ENCODE measurements around the gene ZCWPW1.
"Not testable (repeated sequence)": the region's sequence is repeated elsewhere in the genome, so short reads cannot be mapped to it uniquely, and the experiment has no call there.

ZCWPW1 gene

DNA sequence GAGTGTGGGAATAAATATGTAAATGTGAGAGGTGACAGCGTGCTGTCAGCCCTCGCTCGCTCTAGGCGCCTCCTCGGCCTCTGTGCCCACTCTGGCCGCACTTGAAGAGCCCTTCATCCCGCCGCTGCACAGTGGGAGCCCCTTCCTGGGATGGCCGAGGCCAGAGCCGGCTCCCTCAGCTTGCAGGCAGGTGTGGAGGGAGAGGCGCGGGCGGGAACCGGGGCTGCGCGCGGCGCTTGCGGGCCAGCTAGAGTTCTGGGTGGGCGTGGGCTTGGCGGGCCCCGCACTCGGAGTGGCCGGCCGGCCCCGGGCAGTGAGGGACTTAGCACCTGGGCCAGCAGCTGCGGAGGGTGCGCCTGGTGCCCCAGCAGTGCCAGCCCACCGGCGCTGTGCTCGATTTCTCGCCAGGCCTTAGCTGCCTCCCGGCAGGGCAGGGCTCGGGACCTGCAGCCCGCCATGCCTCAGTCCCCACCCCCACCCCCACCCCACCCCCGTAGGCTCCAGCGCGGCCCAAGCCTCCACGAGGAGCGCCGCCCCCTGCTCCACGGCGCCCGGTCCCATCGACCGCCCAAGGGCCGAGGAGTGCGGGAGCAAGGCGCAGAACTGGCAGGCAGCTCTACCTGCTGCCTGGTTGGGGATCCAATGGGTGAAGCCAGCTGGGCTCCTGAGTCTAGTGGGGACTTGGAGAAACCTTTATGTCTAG is 46.8 kb downstream of the ZCWPW1 start:
- DNase-seq, H3K27me3 Mint-ChIP-seq, ATAC-seq, H3K27ac Mint-ChIP-seq, H3K4me3 Mint-ChIP-seq, H3K9me3 Mint-ChIP-seq: not testable (repeated sequence)
- H3K4me1 Mint-ChIP-seq = peaks cover 12% of the 10 kb centered on the region

DNA sequence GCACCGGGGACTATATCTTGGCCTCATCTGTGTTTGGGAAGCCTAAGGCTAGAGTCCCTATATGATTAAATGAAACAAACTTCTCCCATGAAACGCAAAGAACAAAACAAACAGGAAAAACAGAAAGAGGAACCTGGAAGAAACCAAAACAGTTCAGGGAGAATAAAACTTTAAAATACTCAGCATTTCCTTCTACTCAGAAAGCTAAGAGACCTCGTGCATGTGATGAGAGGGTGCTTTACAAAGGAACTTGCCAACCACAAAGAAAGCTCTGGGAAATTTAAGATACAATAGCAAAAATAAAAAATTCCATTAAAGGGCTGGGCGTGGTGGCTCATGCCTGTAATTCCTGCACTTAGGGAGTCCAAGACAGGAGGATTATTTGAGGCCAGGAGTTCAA is 48.3 kb downstream of the ZCWPW1 start:
- Mint-ChIP-seq H3K9me3 (no peaks in the 10 kb centered on the region), H3K27me3 (peaks cover 8% of the 10 kb centered on the region), H3K27ac (no peak overlapping the region), H3K4me3 (no peak overlapping the region), H3K4me1 (peaks cover 13% of the 10 kb centered on the region)
- no peak for ATAC-seq
- no peak for DNase-seq

DNA sequence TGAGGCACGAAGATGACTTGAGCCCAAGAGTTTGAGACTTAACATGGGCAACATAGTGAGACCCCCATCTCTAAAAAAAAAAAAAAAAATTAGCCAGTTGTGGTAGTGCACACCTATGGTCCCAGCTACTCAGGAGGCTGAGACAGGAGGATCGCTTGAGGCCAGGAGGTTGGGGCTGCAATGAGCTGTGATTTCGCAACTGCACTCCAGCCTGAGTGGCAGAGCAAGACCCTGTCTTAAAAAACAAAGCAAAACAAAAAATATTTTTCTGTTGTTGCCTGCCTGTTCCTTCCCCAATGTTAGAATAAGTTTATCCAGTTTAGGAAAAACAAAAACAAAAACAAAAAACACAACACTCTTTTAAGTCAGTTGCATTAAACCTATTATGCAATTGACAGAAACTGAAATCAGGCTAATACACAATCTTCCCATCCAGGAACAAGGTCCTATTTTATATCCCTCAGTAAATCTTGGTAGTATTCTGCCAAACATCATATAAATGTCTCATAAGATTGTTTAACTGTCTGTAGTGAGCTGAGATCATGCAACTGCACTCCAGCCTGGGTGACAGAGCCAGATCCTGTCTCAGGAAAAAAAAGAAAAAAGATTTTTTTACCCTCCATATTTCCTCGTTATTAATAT is 50.3 kb downstream of the ZCWPW1 start:
- DNase-seq (no peak), ATAC-seq (no peak)
- H3K27me3 Mint-ChIP-seq = peaks cover 8% of the 10 kb centered on the region
- H3K4me1 Mint-ChIP-seq = peaks cover 27% of the 10 kb centered on the region
- H3K9me3 Mint-ChIP-seq = no peaks in the 10 kb centered on the region
- no peak overlapping the region for H3K27ac Mint-ChIP-seq
- no peak overlapping the region for H3K4me3 Mint-ChIP-seq

GRCh38 chr7:100376066-100376465 is 52.4 kb downstream of the ZCWPW1 start:
- Mint-ChIP-seq H3K27me3 (no peaks in the 10 kb centered on the region), H3K4me1 (peaks cover 38% of the 10 kb centered on the region), H3K9me3 (no peaks in the 10 kb centered on the region), H3K4me3 (no peak overlapping the region), H3K27ac (no peak overlapping the region)
- DNase-seq (no peak), ATAC-seq (no peak)

DNA sequence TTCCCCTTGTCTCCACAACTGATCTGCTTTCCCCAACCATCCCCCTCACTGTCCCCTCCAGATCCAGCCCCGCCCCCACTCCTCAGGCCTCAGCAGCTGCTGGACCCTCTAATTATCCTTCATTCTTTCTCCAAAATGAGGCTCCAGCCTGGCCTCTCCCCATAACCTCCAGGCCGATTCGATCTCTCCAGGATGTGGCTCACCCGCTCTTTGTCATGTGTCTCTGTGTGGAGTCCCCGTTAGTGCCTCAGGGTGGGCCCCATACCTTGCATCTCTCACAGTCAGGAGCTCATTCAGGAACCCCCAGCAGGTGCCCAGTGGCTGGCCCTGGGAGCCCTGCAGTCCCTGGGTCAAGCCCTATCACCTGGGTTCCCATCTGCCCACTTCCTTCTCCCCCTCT is 53.9 kb downstream of the ZCWPW1 start:
- H3K4me3 Mint-ChIP-seq = peak overlapping the region in 1 of 2 donors; percentile 13
- H3K9me3 Mint-ChIP-seq = no peaks in the 10 kb centered on the region
- H3K27ac Mint-ChIP-seq = peak overlapping the region; percentile 54 to 66
- no peaks in the 10 kb centered on the region for H3K27me3 Mint-ChIP-seq
- no peak for DNase-seq
- peaks cover 43% of the 10 kb centered on the region for H3K4me1 Mint-ChIP-seq
- ATAC-seq = peak; percentile 49

GRCh38 chr7:100373870-100374598 is 54.5 kb downstream of the ZCWPW1 start:
- not testable (repeated sequence) for DNase-seq, H3K9me3 Mint-ChIP-seq, H3K27me3 Mint-ChIP-seq
- Mint-ChIP-seq H3K4me3 (peak overlapping the region in 1 of 2 donors; percentile 13), H3K27ac (peak overlapping the region; percentile 66 to 67), H3K4me1 (peaks cover 46% of the 10 kb centered on the region)
- peak; percentile 29 for ATAC-seq

DNA sequence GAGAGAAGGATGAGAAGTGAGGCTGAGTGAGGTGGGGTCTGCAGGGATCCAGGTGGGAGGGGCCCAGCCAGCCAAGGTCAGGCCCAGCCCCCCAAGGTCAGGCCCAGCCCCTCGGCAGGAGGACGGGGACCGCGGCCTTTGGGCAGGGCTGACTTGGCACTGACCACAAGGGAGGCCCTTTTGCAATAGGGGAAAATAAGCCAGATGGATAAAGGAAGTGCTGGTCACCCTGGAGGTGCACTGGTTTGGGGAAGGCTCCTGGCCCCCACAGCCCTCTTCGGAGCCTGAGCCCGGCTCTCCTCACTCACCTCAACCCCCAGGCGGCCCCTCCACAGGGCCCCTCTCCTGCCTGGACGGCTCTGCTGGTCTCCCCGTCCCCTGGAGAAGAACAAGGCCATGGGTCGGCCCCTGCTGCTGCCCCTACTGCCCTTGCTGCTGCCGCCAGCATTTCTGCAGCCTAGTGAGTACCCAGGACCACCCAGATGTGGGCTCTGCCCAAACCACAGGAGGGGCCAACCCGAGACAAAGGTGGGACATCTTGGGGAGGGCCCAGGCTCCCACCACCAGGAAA is 55.2 kb downstream of the ZCWPW1 start, which contains the start of gene PILRA:
Gene PILRA (plus strand): TSS at position 227 of the 571 bp plus-strand sequence. CDS start 170 bp downstream, at position 397.
- H3K27ac Mint-ChIP-seq = peak within 1 kb of the TSS; percentile 97 to 98
- no peaks in the 10 kb centered on the region for H3K27me3 Mint-ChIP-seq
- ATAC-seq (no peak), DNase-seq (no peak)
- no peaks in the 10 kb centered on the region for H3K9me3 Mint-ChIP-seq
- peak within 1 kb of the TSS; percentile 65 to 77 for H3K4me3 Mint-ChIP-seq
- H3K4me1 Mint-ChIP-seq = peaks cover 53% of the 10 kb centered on the region

DNA sequence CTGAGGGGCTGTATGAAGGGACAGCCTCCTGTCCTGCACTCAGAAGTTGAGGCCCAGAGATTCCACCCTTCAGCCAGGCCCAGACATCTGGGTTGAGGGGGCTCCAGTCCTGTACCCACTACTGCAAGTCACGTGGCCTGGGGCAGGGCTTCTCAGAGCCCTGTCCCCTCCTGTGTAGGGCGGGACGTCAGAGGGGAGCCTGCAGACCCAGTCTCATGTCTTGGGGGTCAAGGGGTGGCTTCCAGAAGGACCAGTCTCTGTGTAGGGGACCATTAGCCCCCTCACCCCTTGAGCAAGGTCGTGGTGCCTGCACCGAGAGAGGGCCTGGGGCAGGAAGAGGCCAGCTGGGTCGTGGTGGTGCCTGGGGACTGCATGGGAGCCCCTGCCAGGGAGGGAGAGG is 55.8 kb downstream of the ZCWPW1 start:
- Mint-ChIP-seq H3K4me3 (peak overlapping the region; percentile 65 to 77), H3K27ac (peak overlapping the region; percentile 97 to 98), H3K27me3 (no peaks in the 10 kb centered on the region), H3K9me3 (no peaks in the 10 kb centered on the region), H3K4me1 (peaks cover 58% of the 10 kb centered on the region)
- ATAC-seq = peak; percentile 18
- no peak for DNase-seq

DNA sequence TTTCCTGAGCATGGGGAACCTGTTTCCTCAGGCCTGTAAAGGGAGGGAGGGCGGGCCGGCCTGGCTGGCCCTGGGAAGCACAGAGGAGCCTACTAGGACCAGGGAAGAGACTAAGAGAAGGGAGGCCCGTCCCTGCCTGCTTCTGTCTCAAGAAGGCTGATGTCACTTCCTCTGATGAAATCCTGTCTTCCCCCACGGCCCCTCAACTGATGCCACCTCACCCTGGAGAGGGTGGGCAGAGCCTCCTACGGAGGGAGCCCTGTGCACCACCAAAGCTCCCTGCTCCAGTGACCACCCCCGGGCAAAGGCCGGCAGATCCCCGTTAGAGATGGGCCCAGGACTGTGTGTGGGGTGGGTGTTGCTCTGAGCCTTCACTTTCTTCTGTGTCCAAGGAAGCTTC is 56.2 kb downstream of the ZCWPW1 start:
- peak overlapping the region; percentile 97 to 98 for H3K27ac Mint-ChIP-seq
- no peaks in the 10 kb centered on the region for H3K27me3 Mint-ChIP-seq
- DNase-seq = peak in 1 of 2 donors; percentile 41
- H3K4me3 Mint-ChIP-seq = peak overlapping the region; percentile 65 to 77
- H3K4me1 Mint-ChIP-seq = peaks cover 62% of the 10 kb centered on the region
- no peaks in the 10 kb centered on the region for H3K9me3 Mint-ChIP-seq
- ATAC-seq = peak; percentile 62

GRCh38 chr7:100371561-100372171 is 56.8 kb downstream of the ZCWPW1 start:
- Mint-ChIP-seq H3K9me3 (no peaks in the 10 kb centered on the region), H3K27ac (peak overlapping the region; percentile 97 to 98), H3K4me1 (peaks cover 68% of the 10 kb centered on the region), H3K27me3 (no peaks in the 10 kb centered on the region), H3K4me3 (peak overlapping the region in 1 of 2 donors; percentile 63)
- ATAC-seq (peak; percentile 1), DNase-seq (no peak)

DNA sequence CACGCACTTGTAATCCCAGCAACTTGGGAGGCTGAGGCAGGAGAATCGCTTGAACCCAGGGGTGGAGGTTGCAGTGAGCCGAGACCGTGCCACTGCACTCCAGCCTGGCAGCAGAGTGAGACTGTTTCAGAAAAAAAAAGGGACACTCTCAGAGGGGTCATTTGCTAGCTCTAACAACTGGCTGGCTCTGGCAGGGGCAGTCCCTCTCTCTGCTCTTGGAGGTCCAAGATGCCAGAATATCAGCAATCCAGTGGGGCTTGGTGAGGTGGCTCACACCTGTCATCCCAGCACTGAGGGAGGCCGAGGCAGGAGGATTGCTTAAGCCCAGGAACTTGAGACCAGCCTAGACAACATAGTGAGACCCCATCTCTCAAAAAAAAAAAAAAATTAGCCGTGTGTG is 57.8 kb downstream of the ZCWPW1 start:
- H3K27ac Mint-ChIP-seq = peak overlapping the region in 1 of 2 donors; percentile 98

GRCh38 chr7:100370303-100370702 is 58.2 kb downstream of the ZCWPW1 start:
- no peaks in the 10 kb centered on the region for H3K9me3 Mint-ChIP-seq
- H3K27me3 Mint-ChIP-seq = no peaks in the 10 kb centered on the region
- no peak for DNase-seq
- H3K4me3 Mint-ChIP-seq = no peak overlapping the region
- H3K27ac Mint-ChIP-seq = peak overlapping the region in 1 of 2 donors; percentile 84
- no peak for ATAC-seq
- peaks cover 82% of the 10 kb centered on the region for H3K4me1 Mint-ChIP-seq

More for the DNA sequence above, 57.8 kb downstream of the ZCWPW1 start:
- Mint-ChIP-seq H3K27me3 (no peaks in the 10 kb centered on the region), H3K4me1 (peaks cover 77% of the 10 kb centered on the region), H3K4me3 (no peak overlapping the region), H3K9me3 (no peaks in the 10 kb centered on the region)
- DNase-seq (no peak), ATAC-seq (no peak)

- peaks cover 82% of the 10 kb centered on the region for H3K4me1 Mint-ChIP-seq
- DNase-seq (no peak), ATAC-seq (no peak)
- H3K27me3 Mint-ChIP-seq = no peaks in the 10 kb centered on the region
- H3K4me3 Mint-ChIP-seq = no peak overlapping the region
- H3K27ac Mint-ChIP-seq = peak overlapping the region in 1 of 2 donors; percentile 74
- H3K9me3 Mint-ChIP-seq = no peaks in the 10 kb centered on the region
These were observed 59.4 kb downstream of the ZCWPW1 start for GRCh38 chr7:100369105-100369504.

DNA sequence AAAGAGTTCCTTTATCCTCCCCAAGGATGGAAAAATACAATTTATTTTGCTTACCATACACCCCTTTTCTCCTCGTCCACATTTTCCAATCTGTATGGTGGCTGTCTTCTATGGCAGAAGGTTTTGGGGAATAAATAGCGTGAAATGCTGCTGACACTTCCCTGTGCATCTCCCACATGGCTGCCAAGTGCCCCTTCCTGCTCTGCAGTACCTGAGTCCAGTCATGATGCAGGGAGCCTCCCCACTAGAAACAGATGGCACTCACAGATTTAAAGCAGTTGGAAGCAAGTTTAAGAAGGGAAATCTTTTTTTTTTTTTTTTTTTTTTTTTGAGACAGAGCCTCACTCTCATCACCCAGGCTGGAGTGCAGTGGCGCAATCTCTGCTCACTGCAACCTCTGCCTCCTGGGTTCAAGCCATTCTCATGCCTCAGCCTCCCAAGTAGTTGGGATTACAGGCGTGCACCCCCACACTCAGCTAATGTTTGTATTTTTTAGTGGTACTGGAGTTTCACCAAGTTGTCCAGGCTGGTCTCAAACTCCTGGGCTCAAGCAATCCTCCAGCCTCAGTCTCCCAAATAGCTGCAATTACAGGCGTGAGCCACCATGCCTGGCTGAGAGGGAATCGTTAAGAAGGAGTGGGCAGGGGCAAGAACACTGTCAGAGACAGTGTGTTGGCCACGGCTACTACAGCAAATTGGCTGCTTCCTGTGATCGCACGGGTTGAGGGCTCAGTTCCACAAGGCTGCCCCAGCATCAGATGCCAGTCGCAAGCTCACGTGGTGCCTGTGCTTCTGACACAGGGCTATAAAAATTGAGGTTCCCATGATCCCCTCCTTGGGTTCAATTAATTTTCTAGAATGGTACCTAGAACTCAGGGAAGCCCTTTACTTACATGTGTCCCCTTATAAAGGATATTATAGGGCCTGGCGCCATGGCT is 60.6 kb downstream of the ZCWPW1 start:
- Mint-ChIP-seq H3K9me3 (no peaks in the 10 kb centered on the region), H3K4me1 (peaks cover 82% of the 10 kb centered on the region), H3K27me3 (no peaks in the 10 kb centered on the region), H3K27ac (no peak overlapping the region), H3K4me3 (no peak overlapping the region)
- DNase-seq (no peak), ATAC-seq (no peak)
